Iris pigment epithelial cell (primary cell): ENCODE measurements around the gene ERN1.

ENCODE experiments used
- DNase-seq: peaks from one replicate; pipeline ENCODE4 v3.0.0-alpha.2; 2011; ENCODE audit warnings: low read depth

Gene ERN1

DNA sequence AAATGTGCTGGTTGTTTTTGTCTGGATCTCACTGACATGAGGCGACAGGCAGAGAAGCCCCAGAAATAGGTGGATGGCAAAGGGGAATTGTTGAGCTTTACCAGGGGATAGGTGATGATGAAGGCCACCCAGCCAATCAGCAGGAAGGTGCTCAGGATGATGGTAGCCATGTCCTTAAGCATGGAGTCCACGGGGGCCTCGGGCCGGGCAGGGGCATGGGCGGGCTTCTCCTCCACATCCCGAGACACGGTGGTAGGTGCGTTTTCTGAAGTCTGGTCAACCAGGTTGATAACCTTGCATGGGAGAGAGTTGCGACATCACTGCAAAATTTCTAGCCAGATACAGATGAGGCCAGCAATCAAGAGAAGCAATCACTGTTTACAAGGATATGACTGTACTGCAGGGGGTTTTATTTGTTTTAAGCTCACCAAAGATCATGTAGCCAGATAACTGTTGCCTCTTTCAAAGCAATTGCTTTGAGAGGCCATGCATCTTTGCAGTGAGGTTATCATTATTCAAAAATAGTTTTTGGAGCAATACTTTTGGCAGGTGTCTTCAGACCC lies 72.2 kb downstream of the ERN1 start:
- peak; percentile 26 for DNase-seq

DNA sequence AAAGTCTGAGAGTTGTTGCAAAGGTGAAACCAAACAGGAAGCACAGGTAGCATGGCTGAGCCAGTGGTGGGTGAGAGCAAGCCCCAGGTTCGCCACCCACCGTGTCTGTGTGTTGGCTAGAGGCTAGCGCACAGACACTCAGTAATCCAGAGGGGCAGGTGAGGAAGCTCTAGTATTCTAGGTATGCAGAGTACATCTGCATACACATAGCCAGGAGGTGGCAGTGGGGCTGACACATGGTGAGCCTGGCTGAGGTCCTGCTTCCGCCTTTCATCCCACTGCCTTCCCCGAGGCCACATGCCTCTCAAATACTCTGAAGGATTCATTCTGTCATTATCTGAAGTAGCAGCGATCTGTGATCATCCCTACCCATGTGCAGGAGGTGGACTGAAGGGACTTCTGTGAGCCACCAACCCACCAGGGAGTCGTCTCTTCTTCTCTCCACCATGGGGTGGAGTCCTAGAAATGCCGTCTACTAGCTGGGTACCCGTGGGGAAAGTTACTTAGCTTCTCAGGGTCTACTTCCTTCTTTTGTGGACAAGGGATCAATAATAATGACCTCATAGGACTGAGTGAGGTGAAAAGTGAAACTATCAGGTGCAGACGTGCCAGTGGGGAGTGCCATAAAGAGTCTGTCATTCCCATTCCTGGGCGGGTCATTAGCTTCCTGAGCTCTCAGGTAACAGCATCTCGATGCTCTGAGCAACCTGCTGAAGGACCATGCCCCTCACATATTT lies 73.5 kb downstream of the ERN1 start:
- no peak for DNase-seq

DNA sequence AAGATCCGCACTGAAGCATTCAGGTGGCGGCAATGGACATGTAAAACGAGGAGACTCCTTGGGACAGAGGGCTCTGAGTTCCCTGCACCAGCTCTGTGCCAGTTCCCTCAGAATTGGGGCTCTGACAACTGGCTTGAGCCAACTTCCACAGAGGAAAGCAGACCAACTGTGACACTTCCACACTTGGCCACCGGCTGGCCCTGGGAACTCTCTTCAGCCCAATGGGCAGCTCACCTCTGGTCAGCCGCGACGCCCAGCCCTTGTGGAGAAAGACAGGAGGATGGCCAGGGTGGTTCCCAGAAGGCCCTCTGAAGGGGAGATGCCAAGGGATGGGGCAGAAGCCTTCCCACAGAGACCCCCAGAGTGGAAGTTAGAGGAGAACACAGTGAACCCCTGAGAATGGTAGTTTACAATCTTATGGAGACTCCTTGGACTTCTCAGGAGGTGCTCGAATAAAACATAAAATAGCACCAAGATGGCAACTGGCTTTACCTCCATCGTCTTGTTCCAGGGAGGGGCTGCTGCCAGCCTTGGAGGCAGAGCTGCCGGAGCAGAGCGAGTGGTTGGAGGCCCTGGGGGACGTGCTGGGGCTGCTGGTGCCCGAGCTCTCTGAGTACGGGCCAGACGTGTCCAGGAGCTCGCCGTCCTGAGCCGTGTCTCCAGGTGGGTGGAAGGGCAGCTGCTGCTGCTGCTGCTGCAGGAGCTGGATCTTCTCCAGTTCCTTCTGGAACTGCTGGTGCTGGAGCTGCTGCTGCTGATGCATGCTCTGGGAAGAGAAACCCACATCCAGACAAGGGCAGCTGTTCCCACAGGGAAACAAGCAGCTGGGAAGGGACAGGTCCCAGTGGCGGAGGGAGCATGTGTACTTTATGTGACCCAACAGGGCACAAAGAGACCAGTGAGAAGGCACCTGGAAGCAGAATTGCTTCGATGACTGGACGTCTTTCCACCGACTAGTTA lies 74.5 kb downstream of the ERN1 start:
- DNase-seq = no peak

DNA sequence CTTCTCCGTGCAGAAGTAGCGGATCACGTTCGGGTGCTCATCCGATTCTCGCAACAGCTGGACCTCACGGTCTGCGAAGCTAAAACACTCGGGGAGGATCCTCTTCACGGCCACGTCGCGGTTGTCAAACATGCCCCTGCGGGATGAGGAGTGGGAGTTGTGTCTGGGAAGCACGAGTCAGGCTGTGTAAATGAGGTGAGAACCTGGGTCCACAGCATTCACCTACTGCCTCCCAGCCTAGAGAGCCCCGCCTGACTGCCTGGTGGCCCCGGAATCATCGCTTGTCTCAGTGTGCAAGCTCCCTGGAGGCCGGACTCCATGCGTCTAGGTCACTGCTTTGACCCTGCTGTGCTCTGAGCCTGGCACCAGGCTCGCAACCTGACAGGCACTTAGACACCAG lies 75.6 kb downstream of the ERN1 start:
- no peak for DNase-seq

DNA sequence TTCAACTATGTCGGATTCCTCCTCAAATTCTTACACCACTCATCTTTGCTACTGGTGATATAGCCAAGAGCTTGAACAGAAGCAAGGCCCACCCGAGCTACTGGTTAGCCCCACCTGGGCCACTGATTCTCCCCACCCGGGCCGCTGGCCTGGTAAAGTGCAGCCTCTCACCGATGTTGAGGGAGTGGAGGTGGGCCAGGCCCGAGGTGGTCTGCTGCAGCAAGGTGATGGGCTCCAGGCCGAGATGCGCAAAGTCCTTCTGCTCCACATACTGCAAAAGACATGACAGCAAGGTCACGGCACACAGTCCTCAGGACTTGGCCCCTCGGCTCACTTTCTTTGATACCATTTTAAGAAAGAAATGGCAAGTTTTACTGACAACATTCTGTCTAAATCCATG lies 76.8 kb downstream of the ERN1 start:
- DNase-seq = no peak

DNA sequence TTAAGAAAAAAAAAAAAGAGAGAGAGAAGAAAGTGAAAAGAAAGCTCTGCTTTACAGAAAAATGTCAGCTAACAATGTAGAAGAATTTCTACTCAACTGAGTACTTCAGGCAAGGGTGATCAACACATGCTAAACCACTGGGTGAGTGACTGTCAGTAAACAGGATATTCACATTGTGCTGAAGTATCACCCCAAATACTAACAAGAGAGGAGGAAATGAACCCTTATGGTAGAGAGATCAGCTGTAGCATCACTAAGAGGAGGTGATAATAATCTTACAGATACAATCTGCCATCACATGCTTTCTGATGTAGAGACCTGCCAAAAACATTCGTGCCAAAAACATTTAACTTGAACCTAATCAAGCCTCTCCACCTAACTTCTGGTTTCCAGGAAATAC lies 78.8 kb downstream of the ERN1 start:
- no peak for DNase-seq

DNA sequence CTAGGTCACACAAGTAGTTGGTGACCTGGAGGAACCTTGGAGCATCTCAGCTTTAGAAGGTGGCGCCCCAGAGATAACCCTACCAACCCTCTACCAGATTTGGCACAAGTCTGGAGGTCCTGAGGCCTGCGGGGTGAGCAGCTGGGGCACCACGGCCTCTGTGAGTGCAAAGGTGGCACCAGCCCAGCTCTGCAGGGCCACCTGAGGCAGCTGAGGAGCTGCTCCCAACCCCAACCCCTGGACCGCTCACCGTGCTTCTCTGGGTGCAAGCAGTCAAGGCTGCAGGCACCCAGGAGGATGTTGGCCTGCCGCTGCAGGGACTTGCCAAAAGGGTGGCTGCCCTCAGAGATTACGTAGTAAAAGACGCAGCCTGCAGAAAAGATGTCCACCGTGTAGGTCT lies 81.1 kb downstream of the ERN1 start:
- DNase-seq = no peak

DNA sequence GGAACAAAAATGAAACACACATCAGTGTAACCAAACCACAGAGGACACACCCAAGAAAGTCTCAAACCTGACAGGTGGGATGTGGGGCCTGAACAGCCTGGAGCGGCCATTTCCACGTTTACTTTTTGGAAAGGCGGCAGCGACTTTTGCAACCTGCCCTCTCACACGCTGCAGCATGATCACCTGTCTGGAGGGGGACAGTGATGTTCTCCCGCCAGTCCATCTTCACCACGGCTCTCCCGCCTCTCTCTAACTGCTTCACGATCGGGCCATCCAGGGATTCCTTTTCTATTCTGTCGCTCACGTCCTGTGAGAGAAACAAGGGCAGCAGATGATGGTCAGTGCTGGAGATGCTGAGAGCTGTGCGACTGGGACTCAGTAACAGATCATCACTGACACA lies 84.8 kb downstream of the ERN1 start:
- DNase-seq = no peak

DNA sequence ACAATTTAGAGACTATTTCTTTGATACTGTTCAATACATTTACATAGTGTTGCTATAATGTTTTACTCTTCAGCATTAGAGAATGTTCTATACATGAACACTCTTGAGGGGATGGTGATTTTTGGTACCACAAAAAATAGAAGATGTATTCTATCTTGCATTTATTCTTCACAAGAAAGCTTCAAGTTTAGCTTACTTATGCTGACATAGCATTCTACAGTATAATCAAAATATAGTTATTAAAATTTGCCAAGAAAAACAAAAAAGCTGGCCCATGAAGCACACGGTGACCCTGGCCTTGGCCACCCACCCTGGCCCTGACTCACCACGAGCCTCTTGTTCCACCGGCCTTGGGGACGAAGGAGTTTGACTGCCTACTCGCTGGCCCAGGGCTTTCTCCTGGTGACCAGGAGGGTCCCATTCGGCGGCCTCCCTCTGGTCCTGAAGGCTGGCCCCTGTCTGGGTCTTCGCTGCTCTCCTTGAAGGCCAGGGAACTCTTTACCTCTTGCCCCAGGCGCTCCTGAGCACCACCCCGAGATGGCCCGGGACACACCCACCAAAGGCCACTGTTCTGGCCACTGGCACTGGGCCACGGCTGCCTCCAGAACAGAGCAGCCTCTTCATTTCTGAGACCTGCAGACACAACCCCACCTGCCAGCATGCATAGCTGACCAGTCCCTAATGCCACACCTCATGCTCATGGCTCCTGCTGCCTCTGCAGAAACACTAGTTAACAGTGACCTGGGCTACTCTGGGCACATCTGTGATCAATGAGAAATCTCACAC lies 87.1 kb downstream of the ERN1 start:
- DNase-seq = no peak

DNA sequence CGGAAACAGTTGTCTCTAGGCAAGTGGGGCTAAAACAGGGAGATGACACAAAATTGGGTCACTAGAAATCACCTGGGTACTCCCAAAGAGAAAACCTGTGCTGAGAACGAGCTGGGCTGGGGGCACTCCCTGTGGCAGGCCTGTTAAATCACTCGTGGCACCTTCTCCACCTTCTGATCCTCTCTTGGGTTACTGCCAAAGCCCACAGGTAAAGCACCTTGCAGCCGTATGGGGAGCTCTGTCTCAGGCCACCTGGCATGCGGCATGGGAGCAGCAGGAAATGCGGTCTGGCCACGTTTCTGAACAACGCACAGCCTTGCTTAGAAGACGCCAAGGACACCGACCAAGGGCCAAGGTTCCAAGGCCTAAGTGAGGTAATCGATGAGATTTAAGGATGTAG lies 88.0 kb downstream of the ERN1 start:
- DNase-seq = no peak

DNA sequence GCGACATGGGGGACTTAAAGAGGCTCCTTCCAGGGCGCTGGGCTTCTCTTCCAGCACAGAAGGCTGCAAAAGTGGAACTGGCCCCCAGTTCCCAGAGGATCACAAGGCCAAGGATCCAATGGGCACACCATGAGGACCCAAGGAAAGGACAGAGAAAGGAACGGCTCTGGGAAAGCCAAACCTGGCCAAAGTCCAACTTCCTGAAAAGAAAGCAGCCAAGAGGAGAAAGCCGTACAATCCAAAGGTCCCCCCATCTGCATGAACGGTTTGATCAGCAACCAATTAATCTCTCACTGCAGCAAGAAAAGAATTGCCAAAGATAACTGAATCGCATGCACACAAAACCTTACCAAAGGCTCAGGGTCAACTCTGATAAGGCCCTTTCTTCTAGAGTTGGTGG lies 89.7 kb downstream of the ERN1 start:
- DNase-seq = no peak

DNA sequence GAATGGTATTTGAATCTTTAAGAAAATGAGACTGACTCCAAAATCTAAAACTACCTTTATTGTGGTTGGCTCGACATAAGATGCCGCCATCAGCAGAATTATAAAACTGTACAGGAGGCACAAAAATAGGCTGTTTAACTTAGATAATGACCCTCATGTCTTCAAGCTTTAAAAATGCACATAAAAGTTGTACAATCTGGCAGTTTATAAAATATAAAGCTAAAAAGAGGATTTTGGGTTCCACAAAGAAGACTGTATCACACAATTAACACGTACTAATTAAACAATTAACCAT lies 90.9 kb downstream of the ERN1 start:
- no peak for DNase-seq

DNA sequence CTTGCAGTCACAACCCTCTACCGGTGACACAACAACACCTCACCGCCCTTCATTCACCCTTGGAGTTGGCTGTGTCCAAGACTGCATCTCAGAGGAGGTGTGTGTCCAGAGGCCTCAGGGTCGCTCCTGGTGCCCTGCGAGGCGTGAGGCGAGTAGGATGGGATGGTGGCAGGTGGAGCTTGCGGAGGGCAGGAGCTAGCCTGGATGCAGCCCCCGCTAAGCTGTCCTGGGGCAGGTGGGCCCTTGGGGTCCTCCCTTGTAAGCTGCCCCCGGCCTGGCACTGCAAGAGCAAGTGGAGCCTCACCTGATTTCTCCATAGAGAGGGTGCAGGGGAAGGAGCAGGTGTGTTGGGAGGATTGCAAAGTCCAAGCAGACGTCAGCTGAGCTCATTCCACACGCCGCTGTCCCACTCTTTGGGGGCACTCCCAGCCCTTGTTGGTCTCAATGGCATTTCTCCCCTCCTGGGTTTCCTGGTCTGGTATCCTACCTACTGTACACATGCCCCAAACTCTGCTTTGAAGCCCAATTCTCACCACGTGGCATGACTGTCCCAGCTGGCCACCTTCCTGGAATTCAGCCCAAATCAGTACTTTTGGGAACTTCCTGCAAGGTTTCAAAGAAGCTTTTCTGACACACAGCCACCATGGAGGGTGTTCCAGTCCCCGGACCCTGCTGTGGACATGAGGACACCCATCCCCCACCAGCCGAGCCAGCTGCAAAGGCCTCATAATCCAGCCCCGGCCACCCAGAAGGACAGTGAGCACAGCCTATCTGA lies 91.4 kb downstream of the ERN1 start:
- DNase-seq = no peak

DNA sequence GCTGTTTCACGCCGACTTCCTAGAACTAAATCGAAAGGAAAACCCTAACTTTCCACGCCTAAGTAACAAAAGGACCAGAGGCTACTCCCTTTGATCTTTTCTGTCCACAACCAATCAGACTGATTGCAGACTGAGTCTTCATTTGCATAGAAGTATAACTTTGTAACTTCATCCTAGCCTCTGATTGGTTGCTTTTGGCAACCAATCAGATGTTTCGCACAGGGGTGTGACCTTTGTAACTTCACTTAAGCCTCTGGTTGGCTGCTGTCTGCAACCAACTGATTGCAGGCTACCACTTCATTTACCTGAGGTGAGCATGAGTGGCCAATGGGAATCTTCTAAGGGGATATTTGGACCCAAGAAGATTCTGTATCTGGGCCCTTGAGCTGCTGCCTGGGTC lies 92.1 kb downstream of the ERN1 start:
- no peak for DNase-seq

DNA sequence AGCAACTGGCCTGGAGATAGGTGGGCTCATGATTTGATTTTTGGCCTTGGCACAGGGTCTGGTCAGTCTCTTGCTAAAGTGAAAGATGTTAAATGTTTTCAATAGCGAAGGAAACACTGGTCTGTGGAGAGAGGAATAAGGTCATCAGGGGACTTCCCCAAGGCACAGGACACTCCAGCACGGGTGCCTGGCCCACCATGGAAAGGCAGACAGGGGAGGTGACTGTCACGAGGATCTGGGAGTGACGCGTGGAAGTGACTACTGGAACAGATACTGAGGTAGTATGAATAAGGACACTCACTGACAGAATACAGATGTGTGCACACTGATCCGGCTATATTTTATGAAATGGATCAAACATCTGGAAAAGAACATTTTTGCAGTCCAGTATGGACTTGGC lies 92.8 kb downstream of the ERN1 start:
- DNase-seq = no peak

DNA sequence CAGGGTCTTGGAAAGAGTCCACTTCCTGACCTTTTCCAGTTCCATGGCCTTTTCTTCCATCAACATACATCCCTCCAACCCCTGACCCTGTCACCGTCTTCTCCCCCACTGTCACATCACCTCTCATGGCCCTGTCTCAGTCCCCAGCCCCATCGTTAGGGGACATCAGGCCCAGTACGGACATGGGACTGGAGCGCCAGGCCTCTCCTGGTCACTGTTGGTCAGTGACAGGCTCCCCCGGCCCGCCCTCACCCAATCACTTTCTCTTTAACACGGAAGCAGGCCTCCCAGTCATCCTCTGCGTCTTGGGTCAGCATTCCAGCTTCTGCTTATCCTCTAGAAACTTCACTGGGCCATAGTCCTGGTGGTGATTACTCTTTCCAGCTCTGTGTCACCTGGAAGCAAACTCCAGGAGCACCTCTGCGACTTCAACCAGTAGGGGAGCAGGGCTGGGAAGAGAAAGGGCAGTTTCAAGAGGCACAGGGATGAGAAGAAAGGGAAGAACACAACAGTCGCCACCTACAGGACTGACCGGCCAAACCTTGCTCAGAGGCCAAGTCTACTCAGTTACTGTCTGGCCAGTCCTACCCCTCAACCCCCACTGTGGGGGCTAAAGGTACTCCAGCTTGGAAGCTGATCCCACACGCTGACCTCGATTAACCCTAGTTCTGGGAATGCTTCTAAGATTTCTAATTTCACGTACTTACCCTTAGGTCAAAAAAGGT lies 93.6 kb downstream of the ERN1 start:
- no peak for DNase-seq

DNA sequence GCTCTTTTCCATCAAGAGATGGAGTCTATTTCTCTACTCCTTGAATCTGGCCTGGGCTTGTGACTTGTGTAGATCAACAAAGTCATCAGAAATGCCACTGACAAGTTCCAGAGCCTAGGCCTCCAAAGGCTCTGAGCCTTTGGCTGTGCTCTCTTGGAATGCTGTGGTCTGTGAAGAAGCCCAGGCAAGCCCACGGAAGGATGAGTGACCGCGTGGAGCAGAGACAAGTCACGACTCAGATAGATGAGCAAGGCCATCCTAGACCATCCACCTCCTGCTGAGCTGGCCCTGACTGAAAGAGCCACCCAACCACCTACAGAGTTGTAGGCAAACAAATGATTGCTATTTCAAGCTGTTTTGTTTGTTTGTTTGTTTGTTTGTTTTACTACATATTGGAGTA lies 97.9 kb downstream of the ERN1 start:
- DNase-seq = no peak

DNA sequence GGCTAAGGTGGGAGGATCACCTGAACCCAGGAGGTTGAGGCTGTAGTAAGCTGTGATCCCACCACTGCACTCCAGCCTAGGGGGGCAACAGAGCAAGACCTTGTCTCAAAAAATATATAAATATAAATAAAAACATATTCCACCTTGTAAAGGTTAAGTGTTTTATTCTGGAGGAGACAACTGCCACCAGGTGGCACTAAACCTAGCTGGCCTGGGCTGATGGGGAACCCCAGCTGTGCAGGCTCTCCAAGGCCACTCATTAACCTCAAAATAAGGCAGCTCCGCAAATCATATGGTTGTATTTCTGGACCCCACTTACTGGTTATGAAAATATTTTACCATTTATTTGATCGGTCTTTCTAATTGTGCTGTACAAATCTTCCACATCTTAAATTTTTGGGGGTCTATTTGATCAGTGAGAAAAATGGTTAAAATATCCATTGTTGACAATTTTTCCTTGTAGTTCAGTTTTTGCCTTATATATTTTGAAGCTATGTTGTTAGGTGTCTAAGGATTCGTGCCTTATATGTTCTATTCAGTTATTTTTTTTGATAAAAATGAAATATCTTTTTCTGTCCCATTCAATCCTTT lies 101.0 kb downstream of the ERN1 start:
- peak; percentile 63 for DNase-seq

DNA sequence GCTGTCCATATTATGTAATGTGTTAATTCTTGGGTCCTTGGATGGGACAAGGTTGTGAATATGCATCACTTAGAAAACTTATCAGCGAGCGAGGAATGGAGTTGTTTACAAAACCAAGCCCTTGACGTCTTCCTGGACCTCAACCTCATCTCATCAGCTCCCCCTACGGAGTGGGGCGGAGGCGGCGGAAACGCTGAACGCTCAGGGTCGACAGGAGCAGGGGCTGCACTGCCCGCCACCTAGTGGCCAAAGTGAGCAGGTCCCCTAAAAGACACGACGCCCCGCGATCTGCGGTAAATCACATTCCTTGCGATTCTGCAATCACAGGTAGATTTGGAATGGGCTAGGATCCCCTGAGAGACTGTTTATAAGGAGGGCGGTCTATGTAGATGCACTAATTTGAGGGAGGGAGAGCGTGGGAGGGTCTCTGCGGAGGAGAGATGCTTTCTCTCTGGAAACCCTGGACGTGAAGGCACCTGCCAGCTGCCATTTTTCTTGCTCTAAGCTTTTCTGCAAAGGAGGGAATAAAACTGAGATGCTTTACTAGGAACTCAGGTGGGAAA lies 104.1 kb downstream of the ERN1 start:
- peak; percentile 68 for DNase-seq
